HepG2 (cell line): Measurements from ENCODE around the gene RPS6KA5. TPM values are rescaled to one million over a fixed set of nuclear protein-coding genes. Genes with fewer than 3 reads are reported as not detected.

ENCODE experiments used
- ATAC-seq: fragments of 200-7000 bp; cut with Tn5 transposase; 3 replicates; pipeline ENCODE4 v1.9.1; 2020; ENCODE audit warnings: mild to moderate bottlenecking, moderate library complexity
- BruUV-seq: library from RNA; stranded (reverse); fragments of 400-500 nt; replicated peaks from 2 replicates; lab custom pipeline; 2021; lab: Mats Ljungman, UMichigan
- CTCF ChIA-PET: fragments of 300-600 bp; formaldehyde crosslinking; extraction: SDS; loops from one replicate; lab custom pipeline; 2021; ENCODE audit warnings: low total read pairs, inconsistent platforms, low intra/inter-chr PET ratio; lab: Yijun Ruan, JAX
- POLR2A ChIA-PET: fragments of 350-600 bp; sonication (Branson Sonifier 250); formaldehyde crosslinking; loops from one replicate; lab custom pipeline; 2020; ENCODE audit warnings: antibody characterized with exemption, inconsistent platforms; lab: Yijun Ruan, JAX
- DNase-seq: peaks from one replicate; pipeline ENCODE4 v3.0.0-alpha.2; 2015; ENCODE audit warnings: low spot score
- FAIRE-seq: peaks from 3 replicates; lab custom pipeline; 2011; peaks lifted over from hg19 to GRCh38; lab: Jason Lieb, UNC
- H2AFZ ChIP-seq: one replicate; pipeline ENCODE4 v1.6.1; 2011; ENCODE audit warnings: low read length, inconsistent platforms
- H3K27ac ChIP-seq: fragments of 300-600 bp; 3 replicates; pipeline ENCODE4 v1.8.0; 2011; ENCODE audit warnings: mixed run types, mild to moderate bottlenecking, mixed read lengths, low read length, inconsistent platforms; ENCODE audit not compliant: insufficient read depth; ENCODE audit errors: extremely low read length
- H3K27me3 ChIP-seq, 2 experiments: fragments of 200-600 bp in 1 of 2; 2 replicates in 1 of 2; 3 replicates in 1 of 2; pipeline versions ENCODE4 v1.6.0 to v1.8.0; 2011; ENCODE audit warnings: low read length in 2 of 2, mild to moderate bottlenecking in 2 of 2, moderate library complexity in 2 of 2, inconsistent platforms in 1 of 2; ENCODE audit not compliant: insufficient read depth in 2 of 2, control insufficient read depth in 1 of 2
- H3K36me3 ChIP-seq, 2 experiments: fragments of 200-600 bp in 1 of 2; replicated peaks in 1 of 2; 2 replicates in 1 of 2; 3 replicates in 1 of 2; pipeline versions ENCODE4 v1.5.1 to v1.8.0; 2011; ENCODE audit warnings: low read length in 2 of 2, inconsistent platforms in 1 of 2; ENCODE audit not compliant: insufficient read depth in 2 of 2, control insufficient read depth in 1 of 2
- H3K4me1 ChIP-seq: 2 replicates; pipeline ENCODE4 v1.5.1; 2012; ENCODE audit warnings: low read length, inconsistent platforms; ENCODE audit not compliant: insufficient read depth
- H3K4me2 ChIP-seq: 2 replicates; pipeline ENCODE4 v1.6.0; 2011; ENCODE audit warnings: low read depth, low read length, inconsistent platforms
- H3K4me3 ChIP-seq, 3 experiments: fragments of 200-600 bp in 1 of 3; sonication (generic), shearing (Covaris generic) in 1 of 3; replicated peaks in 1 of 3; 2 replicates each; pipeline ENCODE4 v1.5.1; 2011 to 2016; ENCODE audit warnings: low read length in 3 of 3, inconsistent platforms in 2 of 3, low read depth in 2 of 3, mild to moderate bottlenecking in 2 of 3, control low read depth in 1 of 3, mixed read lengths in 1 of 3; ENCODE audit not compliant: insufficient read depth in 1 of 3
- H3K79me2 ChIP-seq: one replicate; pipeline ENCODE4 v1.6.1; 2011; ENCODE audit warnings: low read length, inconsistent platforms; ENCODE audit not compliant: insufficient read depth
- H3K9ac ChIP-seq: 2 replicates; pipeline ENCODE4 v1.6.0; 2011; ENCODE audit warnings: mild to moderate bottlenecking, low read depth, low read length, inconsistent platforms; ENCODE audit not compliant: insufficient read depth
- H3K9me3 ChIP-seq: 2 replicates; pipeline ENCODE4 v1.5.1; 2012; ENCODE audit warnings: mild to moderate bottlenecking, low read length
- H4K20me1 ChIP-seq: 2 replicates; pipeline ENCODE4 v1.6.0; 2011; ENCODE audit warnings: inconsistent platforms, mild to moderate bottlenecking, low read length, moderate library complexity; ENCODE audit not compliant: insufficient read depth
- HNF1A ChIP-seq, 2 experiments: sonication (generic) in 1 of 2; formaldehyde crosslinking in 1 of 2; IDR thresholded peaks; 2 replicates each; pipeline versions ENCODE4 v1.4.0 to v1.6.1; 2016 to 2020; ENCODE audit warnings: borderline replicate concordance in 1 of 2, low read depth in 1 of 2, mild to moderate bottlenecking in 1 of 2, missing genetic modification reagents in 1 of 2
- SP4 ChIP-seq: sonication (generic); formaldehyde crosslinking; IDR thresholded peaks from 2 replicates; pipeline ENCODE4 v1.8.1; 2023; ENCODE audit warnings: mild to moderate bottlenecking, missing genetic modification reagents
- ZNF468 ChIP-seq: sonication (generic); formaldehyde crosslinking; IDR thresholded peaks from 2 replicates; pipeline ENCODE4 v1.8.0; 2022; ENCODE audit warnings: mild to moderate bottlenecking, moderate library complexity, missing genetic modification reagents
- ZNF543 ChIP-seq: sonication (generic); formaldehyde crosslinking; IDR thresholded peaks from 2 replicates; pipeline ENCODE4 v1.4.0; 2020; ENCODE audit warnings: mild to moderate bottlenecking, missing genetic modification reagents
- WGBS: methylation state at CpG from one replicate; pipeline ENCODE4 v1.1.6; 2017; ENCODE audit warnings: low lambda C conversion rate; 5-methylcytosine and 5-hydroxymethylcytosine counted together
- in situ Hi-C: cut with HindIII; loops from 2 replicates; pipeline ENCODE4 v1.10.0; 2017; ENCODE audit warnings: low pct_unique_long_range_greater_than_20kb; ENCODE audit not compliant: extremely low pct_ligation_motif_present
- intact Hi-C: fragments of 100-400 bp; cut with micrococcal nuclease; formaldehyde crosslinking; loops from one replicate; pipeline ENCODE4 v1.10.0; 2022; ENCODE audit not compliant: unreplicated experiment
- polyA plus RNA-seq, 8 experiments: library from polyadenylated mRNA; depleted of rRNA in 3 of 8; stranded (reverse) in 7 of 8; unstranded in 1 of 8; fragments of >200 nt; fragmentation: Illumina TruSeq in 4 of 8; extraction: Trizol in 4 of 8; gene quantifications; 2 replicates each; pipeline versions ENCODE4 v1.2.1 to v1.2.3, GENCODE V29; 2011 to 2016; ENCODE audit warnings: low read depth in 4 of 8, missing spikeins in 1 of 8, mixed read lengths in 1 of 8; ENCODE audit not compliant: insufficient read depth in 1 of 8
- total RNA-seq, 5 experiments: library from RNA; depleted of rRNA; stranded (reverse); fragments of >200 nt; fragmentation: Illumina TruSeq; extraction: Trizol; gene quantifications; 2 replicates each; pipeline ENCODE4 v1.2.3, GENCODE V29; 2016; ENCODE audit warnings: low read depth in 1 of 5

RPS6KA5 gene
- total and polyA plus RNA-seq, 2 of the 13 experiments (the other 11 are each of a cell fraction or from before 2014, with no cell fraction given): 0.50 to 0.58 TPM

GRCh38 chr14:90979515-90979914 is 80.9 kb downstream of the RPS6KA5 start:
- WGBS: 69% methylated on average over 5 of the region's 5 CpGs
- Histone ChIP-seq H3K27me3 (no peaks in the 10 kb centered on the region), H2AFZ (no peak overlapping the region), H3K79me2 (no peaks in the 10 kb centered on the region), H3K36me3 (no peaks in the 10 kb centered on the region), H3K9ac (no peak overlapping the region), H3K27ac (no peak overlapping the region), H3K4me3 (no peak overlapping the region), H4K20me1 (no peaks in the 10 kb centered on the region), H3K4me1 (peaks cover 12% of the 10 kb centered on the region), H3K9me3 (no peaks in the 10 kb centered on the region), H3K4me2 (no peak overlapping the region)
- TF ChIP-seq ZNF543 (CRISPR knock-in tag) (no peak), SP4 (CRISPR knock-in tag) (no peak), ZNF468 (CRISPR knock-in tag) (no peak), HNF1A (IDR thresholded peaks at IDR 0.05; ENCODE audit: low read depth) (no peak), HNF1A (CRISPR knock-in tag; IDR thresholded peaks at IDR 0.05; ENCODE audit: borderline replicate concordance) (no peak)
- no TSS peak for BruUV-seq
- ATAC-seq (no peak), DNase-seq (no peak), FAIRE-seq (no peak)
- ChIA-PET CTCF (no interaction called here), POLR2A (no interaction called here)
- intact Hi-C loops (no loop called here), in situ Hi-C loops (no loop called here)
